Naive thymus-derived CD4-positive, alpha-beta T cell (primary cell): ENCODE measurements around the gene SPIN3. TPM values are rescaled to one million over a fixed set of nuclear protein-coding genes. Genes with fewer than 3 reads are reported as not detected.

Source experiments
- ATAC-seq: fragments of 150-1000 bp; cut with Tn5 transposase; 2 replicates; pipeline ENCODE4 v1.10.0; 2021; ENCODE audit warnings: mild to moderate bottlenecking, moderate library complexity
- CTCF ChIA-PET: fragments of 350-600 bp; sonication (Branson Sonifier 250); formaldehyde crosslinking; loops from one replicate; lab custom pipeline; 2021; ENCODE audit warnings: antibody characterized with exemption; lab: Charles Lee
- POLR2A ChIA-PET: fragments of 350-600 bp; sonication (Branson Sonifier 250); formaldehyde crosslinking; loops from one replicate; lab custom pipeline; 2021; ENCODE audit warnings: antibody characterized with exemption, inconsistent platforms; lab: Charles Lee
- DNase-seq, 9 donors: peaks; one replicate each; pipeline versions ENCODE4 v3.0.0 to v3.0.0-alpha.2; 2020 to 2022; ENCODE audit warnings: mixed read lengths in 1 of 9
- H3K27ac ChIP-seq: one replicate; pipeline ENCODE4 v1.7.0; 2013; ENCODE audit warnings: mild to moderate bottlenecking, low read depth, low read length, moderate library complexity
- H3K27me3 ChIP-seq, 2 donors: one replicate each; pipeline ENCODE4 v1.7.0; 2013; ENCODE audit warnings: low read length in 2 of 2, mild to moderate bottlenecking in 2 of 2, moderate library complexity in 2 of 2; ENCODE audit not compliant: control insufficient read depth in 2 of 2, insufficient read depth in 2 of 2
- H3K36me3 ChIP-seq, 3 experiments: 1 replicate in 2 of 3; 2 replicates in 1 of 3; pipeline ENCODE4 v1.7.0; 2013; ENCODE audit warnings: low read length in 3 of 3, mild to moderate bottlenecking in 3 of 3, moderate library complexity in 1 of 3; ENCODE audit not compliant: insufficient read depth in 3 of 3, control insufficient read depth in 2 of 3
- H3K4me1 ChIP-seq, 2 donors: one replicate each; pipeline ENCODE4 v1.7.0; 2013; ENCODE audit warnings: low read length in 2 of 2, mild to moderate bottlenecking in 2 of 2, moderate library complexity in 1 of 2; ENCODE audit not compliant: control insufficient read depth in 2 of 2, insufficient read depth in 2 of 2
- H3K4me3 ChIP-seq: 2 replicates; pipeline ENCODE4 v1.7.0; 2013; ENCODE audit warnings: mild to moderate bottlenecking, low read length
- H3K9me3 ChIP-seq, 3 experiments: 1 replicate in 2 of 3; 2 replicates in 1 of 3; pipeline ENCODE4 v1.7.0; 2013; ENCODE audit warnings: low read length in 3 of 3; ENCODE audit not compliant: control insufficient read depth in 2 of 3
- H3K27ac Mint-ChIP-seq, 9 donors: one replicate each; pipeline ENCODE4 v1.8.0; 2020 to 2022; ENCODE audit warnings: mixed read lengths in 9 of 9, mild to moderate bottlenecking in 8 of 9, moderate library complexity in 5 of 9, inconsistent platforms in 2 of 9
- H3K27me3 Mint-ChIP-seq, 5 donors: one replicate each; pipeline ENCODE4 v1.8.0; 2021 to 2022; ENCODE audit warnings: mixed read lengths in 5 of 5, mild to moderate bottlenecking in 1 of 5
- H3K36me3 Mint-ChIP-seq, 5 donors: one replicate each; pipeline ENCODE4 v1.8.0; 2020 to 2022; ENCODE audit warnings: mixed read lengths in 5 of 5, mild to moderate bottlenecking in 3 of 5, inconsistent platforms in 1 of 5
- H3K4me1 Mint-ChIP-seq, 7 donors: one replicate each; pipeline ENCODE4 v1.8.0; 2020 to 2022; ENCODE audit warnings: mixed read lengths in 7 of 7, mild to moderate bottlenecking in 3 of 7, inconsistent platforms in 1 of 7
- H3K4me3 Mint-ChIP-seq, 10 donors: one replicate each; pipeline ENCODE4 v1.8.0; 2020 to 2022; ENCODE audit warnings: mild to moderate bottlenecking in 10 of 10, mixed read lengths in 10 of 10, moderate library complexity in 6 of 10, inconsistent platforms in 2 of 10
- H3K9me3 Mint-ChIP-seq, 11 donors: one replicate each; pipeline ENCODE4 v1.8.0; 2020 to 2022; ENCODE audit warnings: mixed read lengths in 11 of 11, mild to moderate bottlenecking in 4 of 11, inconsistent platforms in 1 of 11, moderate library complexity in 1 of 11
- intact Hi-C, 2 donors: fragments of 100-400 bp; cut with micrococcal nuclease; formaldehyde crosslinking; loops; one replicate each; pipeline ENCODE4 v1.15.1; 2023
- polyA plus RNA-seq, 2 donors: library from polyadenylated mRNA; unstranded; fragments of 300-500 nt; fragmentation: Illumina TruSeq; gene quantifications; one replicate each; pipeline ENCODE4 v1.2.3, GENCODE V29; 2021
- total RNA-seq, 6 experiments: library from RNA in 5 of 6; stranded (reverse) in 5 of 6; gene quantifications; 1 replicate in 5 of 6; 2 replicates in 1 of 6; pipeline ENCODE4 v1.2.3 and lab custom pipeline; 2021 to 2026

SPIN3 gene
- total and polyA plus RNA-seq, 7 experiments from 2014 or later: 4.4 to 24.2 (median 10.4) TPM

DNA sequence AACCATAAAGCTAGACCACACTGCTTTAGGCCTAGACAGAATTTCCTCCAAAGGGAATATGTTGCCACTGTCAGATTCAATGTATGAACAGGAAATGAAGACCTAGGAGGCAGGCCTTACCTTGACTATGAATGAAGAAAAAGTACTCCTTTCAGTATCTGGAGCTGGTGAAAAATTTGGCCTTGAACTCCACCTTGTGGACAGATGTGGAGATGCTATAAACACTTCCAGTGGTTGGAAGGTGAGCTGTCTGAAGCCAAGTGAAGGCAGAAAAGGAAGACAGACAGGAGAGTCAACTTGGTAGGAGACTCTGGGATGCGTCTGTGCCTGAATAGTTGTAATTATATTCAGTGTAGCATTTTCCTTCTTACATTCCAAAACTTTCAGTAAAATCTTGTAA, 17.2 kb downstream of the SPIN3 start:
- ATAC-seq (peak; percentile 72), DNase-seq (peak in 8 of 9 donors; percentile 19 to 72 (median 56))
- no peak overlapping the region for H3K4me3 ChIP-seq
- H3K4me1 ChIP-seq: no peaks in the 10 kb centered on the region
- no peaks in the 10 kb centered on the region for H3K27me3 ChIP-seq
- H3K9me3 Mint-ChIP-seq: no peaks in the 10 kb centered on the region
- ChIA-PET CTCF (interaction anchor here (0.6 to 1.9 kb wide), 13 partner anchors 10 to 1255 kb away, joined by 3 to 8 read pairs (median 4); partner anchors contain the start of gene SPIN3), POLR2A (interaction anchor here (0.7 kb wide), 1 partner anchor 13 kb away, joined by 3 read pairs; no protein-coding TSS in a partner anchor)
- intact Hi-C loops: loop anchor here (1.0 to 10.0 kb wide), 9 partner anchors 144 to 1813 kb away; partner anchors contain the start of genes SPIN2B (in 1 of the 2) and ZXDA (in 1 of the 2)
- peak overlapping the region in 5 of 9 donors; percentile 4 to 75 (median 27) for H3K27ac Mint-ChIP-seq
- H3K27me3 Mint-ChIP-seq: no peaks in the 10 kb centered on the region
- no peaks in the 10 kb centered on the region for H3K36me3 ChIP-seq
- H3K27ac ChIP-seq: no peak overlapping the region
- H3K36me3 Mint-ChIP-seq: peaks cover 0 to 6% (median 2%) of the 10 kb centered on the region in 5 donors
- H3K9me3 ChIP-seq: no peaks in the 10 kb centered on the region
- no peak overlapping the region for H3K4me3 Mint-ChIP-seq
- peaks cover 0 to 6% (median 0%) of the 10 kb centered on the region in 7 donors for H3K4me1 Mint-ChIP-seq

DNA sequence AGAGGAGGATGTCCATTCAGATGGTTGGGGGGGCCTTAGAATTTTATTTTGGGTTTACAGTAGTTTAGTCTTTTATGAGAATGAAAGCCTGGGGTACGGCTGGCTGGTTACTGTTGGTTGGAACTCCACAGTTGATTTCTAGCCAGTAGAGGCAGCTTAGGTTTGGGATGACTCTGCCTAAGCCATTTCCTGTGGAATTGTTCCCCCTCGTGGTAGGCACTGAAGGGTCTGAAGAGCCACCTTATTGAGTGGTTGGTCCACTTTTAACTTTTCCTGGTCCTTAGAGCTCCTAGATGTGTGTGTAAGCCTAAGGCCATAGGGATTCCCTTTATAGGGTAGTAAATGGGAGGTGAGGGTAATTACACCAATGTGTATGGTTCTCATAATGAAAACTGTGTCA, 19.7 kb downstream of the SPIN3 start:
- no peak overlapping the region for H3K27ac Mint-ChIP-seq
- Histone ChIP-seq H3K27ac (no peak overlapping the region), H3K36me3 (no peaks in the 10 kb centered on the region), H3K9me3 (no peaks in the 10 kb centered on the region), H3K27me3 (no peaks in the 10 kb centered on the region), H3K4me3 (no peak overlapping the region), H3K4me1 (no peaks in the 10 kb centered on the region)
- intact Hi-C loops: loop anchor here (5.0 to 10.0 kb wide), 5 partner anchors 147 to 1811 kb away; partner anchors contain the start of genes SPIN2B (in 1 of the 2) and ZXDA (in 1 of the 2)
- peaks cover 0 to 6% (median 0%) of the 10 kb centered on the region in 7 donors for H3K4me1 Mint-ChIP-seq
- ChIA-PET POLR2A (interaction anchor here (0.5 kb wide), 1 partner anchor 246 kb away, joined by 8 read pairs; no protein-coding TSS in a partner anchor), CTCF (no interaction called here)
- DNase-seq: no peak
- H3K36me3 Mint-ChIP-seq: peaks cover 0 to 9% (median 2%) of the 10 kb centered on the region in 5 donors
- H3K27me3 Mint-ChIP-seq: no peaks in the 10 kb centered on the region
- no peak for ATAC-seq
- H3K9me3 Mint-ChIP-seq: no peaks in the 10 kb centered on the region
- no peak overlapping the region for H3K4me3 Mint-ChIP-seq

DNA sequence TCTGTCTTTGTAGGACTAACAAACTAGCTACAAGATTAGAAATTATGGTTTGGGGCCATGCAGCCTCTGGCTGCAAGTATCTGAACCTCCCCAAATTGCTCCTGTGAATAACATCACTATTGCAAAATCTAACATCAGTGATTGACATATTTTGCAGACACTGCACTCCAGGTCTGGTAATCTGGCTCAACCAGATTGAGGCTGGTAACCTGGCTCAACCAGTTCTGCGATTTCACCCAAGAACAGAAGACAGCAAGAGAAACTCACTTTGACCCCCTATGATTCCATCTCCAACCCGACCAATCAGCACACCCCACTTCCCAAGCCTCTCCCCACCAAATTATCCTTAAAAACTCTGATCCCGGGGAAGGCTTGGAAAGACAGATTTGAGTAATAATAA, 20.9 kb downstream of the SPIN3 start:
- no peak overlapping the region for H3K4me3 Mint-ChIP-seq
- ATAC-seq: no peak
- Histone ChIP-seq H3K4me1 (no peaks in the 10 kb centered on the region), H3K4me3 (no peak overlapping the region), H3K36me3 (no peaks in the 10 kb centered on the region), H3K27ac (no peak overlapping the region), H3K27me3 (no peaks in the 10 kb centered on the region), H3K9me3 (no peaks in the 10 kb centered on the region)
- H3K27ac Mint-ChIP-seq: peak overlapping the region in 1 of 9 donors; percentile 45
- no peaks in the 10 kb centered on the region for H3K9me3 Mint-ChIP-seq
- no peaks in the 10 kb centered on the region for H3K27me3 Mint-ChIP-seq
- intact Hi-C loops: loop anchor here (10.0 kb wide), 3 partner anchors 240 to 1810 kb away; no protein-coding TSS in a partner anchor
- no peak for DNase-seq
- ChIA-PET POLR2A (interaction anchor here (0.6 kb wide), 1 partner anchor 646 kb away, joined by 3 read pairs; no protein-coding TSS in a partner anchor), CTCF (no interaction called here)
- H3K36me3 Mint-ChIP-seq: peaks cover 0 to 9% (median 0%) of the 10 kb centered on the region in 5 donors
- H3K4me1 Mint-ChIP-seq: peaks cover 0 to 6% (median 0%) of the 10 kb centered on the region in 7 donors

DNA sequence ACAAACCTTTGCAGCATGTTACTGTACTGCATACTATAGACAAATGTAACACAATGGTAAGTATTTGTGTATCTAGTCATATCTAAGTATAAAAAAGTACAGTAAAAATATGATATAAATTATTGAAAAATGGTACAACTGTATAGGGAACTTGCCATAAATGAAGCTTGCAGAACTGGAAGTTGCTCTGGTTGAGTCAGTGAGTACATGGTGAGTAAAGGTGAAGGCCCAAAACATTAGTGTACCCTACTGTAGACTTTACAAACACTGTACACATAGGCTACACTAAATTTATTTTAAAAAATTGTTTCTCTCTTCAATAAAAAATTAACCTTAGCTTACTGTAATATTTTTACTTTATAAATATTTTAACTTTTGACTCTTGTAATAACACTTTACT, 25.8 kb downstream of the SPIN3 start:
- intact Hi-C loops: no loop called here
- Mint-ChIP-seq H3K36me3 (peaks cover 0 to 9% (median 0%) of the 10 kb centered on the region in 5 donors), H3K4me1 (peaks cover 0 to 4% (median 2%) of the 10 kb centered on the region in 7 donors), H3K9me3 (no peaks in the 10 kb centered on the region), H3K27ac (no peak overlapping the region), H3K27me3 (no peaks in the 10 kb centered on the region), H3K4me3 (no peak overlapping the region)
- DNase-seq: no peak
- H3K4me1 ChIP-seq: no peaks in the 10 kb centered on the region
- no peak for ATAC-seq
- CTCF ChIA-PET: no interaction called here
- POLR2A ChIA-PET: no interaction called here
- H3K4me3 ChIP-seq: no peak overlapping the region
- no peaks in the 10 kb centered on the region for H3K9me3 ChIP-seq
- no peak overlapping the region for H3K27ac ChIP-seq
- no peaks in the 10 kb centered on the region for H3K27me3 ChIP-seq
- H3K36me3 ChIP-seq: no peaks in the 10 kb centered on the region

DNA sequence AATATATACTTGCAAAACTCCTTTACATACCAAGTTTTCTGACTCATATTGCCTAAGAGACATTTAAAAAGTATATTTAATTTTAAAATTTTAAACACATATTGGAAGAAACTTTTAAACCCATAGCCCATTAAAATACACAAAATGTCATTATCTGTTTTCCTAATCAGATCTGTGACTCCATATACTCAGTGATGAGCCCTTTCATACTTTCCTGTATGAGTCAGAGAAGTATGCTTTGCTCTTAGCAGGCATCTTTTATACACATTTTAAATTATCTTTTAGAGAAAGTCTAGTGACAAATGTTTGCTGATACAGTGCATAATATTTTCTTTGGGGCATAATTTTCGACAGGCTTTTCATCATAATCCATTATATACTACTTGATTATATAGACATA, 26.4 kb downstream of the SPIN3 start:
- Histone ChIP-seq H3K4me3 (no peak overlapping the region), H3K27me3 (no peaks in the 10 kb centered on the region), H3K9me3 (no peaks in the 10 kb centered on the region), H3K4me1 (no peaks in the 10 kb centered on the region), H3K27ac (no peak overlapping the region), H3K36me3 (no peaks in the 10 kb centered on the region)
- intact Hi-C loops: no loop called here
- Mint-ChIP-seq H3K27me3 (no peaks in the 10 kb centered on the region), H3K4me3 (no peak overlapping the region), H3K4me1 (peaks cover 0 to 9% (median 7%) of the 10 kb centered on the region in 7 donors), H3K27ac (no peak overlapping the region), H3K9me3 (no peaks in the 10 kb centered on the region), H3K36me3 (peaks cover 0 to 6% (median 0%) of the 10 kb centered on the region in 5 donors)
- no peak for DNase-seq
- ChIA-PET CTCF (no interaction called here), POLR2A (no interaction called here)
- ATAC-seq: no peak

DNA sequence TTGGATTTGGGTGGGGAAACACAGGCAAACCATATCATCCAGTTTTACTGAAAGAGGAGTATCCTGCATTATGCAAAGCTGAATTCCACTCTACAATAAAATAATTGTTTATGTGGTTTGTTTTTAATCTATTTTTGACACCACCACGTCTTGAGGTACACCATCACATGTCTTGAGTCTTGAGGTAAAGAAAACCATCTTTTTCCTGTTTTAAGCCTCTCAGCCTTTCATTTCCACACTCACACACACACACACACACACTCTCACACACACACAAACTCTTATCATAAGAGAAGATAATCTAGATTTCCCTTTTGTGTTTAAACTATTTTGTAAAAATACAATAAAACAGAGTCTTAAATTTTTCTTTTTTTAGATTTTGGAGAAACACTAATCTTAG, 32.0 kb downstream of the SPIN3 start:
- Histone ChIP-seq H3K27me3 (no peaks in the 10 kb centered on the region), H3K4me1 (no peaks in the 10 kb centered on the region), H3K9me3 (no peaks in the 10 kb centered on the region), H3K27ac (no peak overlapping the region), H3K36me3 (no peaks in the 10 kb centered on the region), H3K4me3 (no peak overlapping the region)
- ChIA-PET POLR2A (interaction anchor here (0.6 kb wide), 1 partner anchor 455 kb away, joined by 3 read pairs; no protein-coding TSS in a partner anchor), CTCF (no interaction called here)
- peaks cover 0 to 24% (median 16%) of the 10 kb centered on the region in 7 donors for H3K4me1 Mint-ChIP-seq
- H3K27ac Mint-ChIP-seq: peak overlapping the region in 8 of 9 donors; percentile 43 to 83 (median 71)
- peak; percentile 57 for ATAC-seq
- peak in 7 of 9 donors; percentile 16 to 65 (median 39) for DNase-seq
- intact Hi-C loops: no loop called here
- H3K4me3 Mint-ChIP-seq: peak overlapping the region in 8 of 10 donors; percentile 4 to 66 (median 30)
- H3K9me3 Mint-ChIP-seq: peaks cover 0 to 9% (median 0%) of the 10 kb centered on the region in 11 donors
- peaks cover 0 to 12% (median 6%) of the 10 kb centered on the region in 5 donors for H3K36me3 Mint-ChIP-seq
- H3K27me3 Mint-ChIP-seq: no peaks in the 10 kb centered on the region
